HG03520 (cell line): Measurements from ENCODE around the gene ARHGAP1.
A peak's percentile ranks its signal among the peaks of the same experiment; 100 is the strongest.

Experiments
- ATAC-seq: cut with Tn5 transposase; IDR thresholded peaks from one replicate; pipeline ENCODE4 v1.9.1; 2021; ENCODE audit warnings: mild to moderate bottlenecking, moderate library complexity; ENCODE audit not compliant: unreplicated experiment

Gene ARHGAP1

DNA sequence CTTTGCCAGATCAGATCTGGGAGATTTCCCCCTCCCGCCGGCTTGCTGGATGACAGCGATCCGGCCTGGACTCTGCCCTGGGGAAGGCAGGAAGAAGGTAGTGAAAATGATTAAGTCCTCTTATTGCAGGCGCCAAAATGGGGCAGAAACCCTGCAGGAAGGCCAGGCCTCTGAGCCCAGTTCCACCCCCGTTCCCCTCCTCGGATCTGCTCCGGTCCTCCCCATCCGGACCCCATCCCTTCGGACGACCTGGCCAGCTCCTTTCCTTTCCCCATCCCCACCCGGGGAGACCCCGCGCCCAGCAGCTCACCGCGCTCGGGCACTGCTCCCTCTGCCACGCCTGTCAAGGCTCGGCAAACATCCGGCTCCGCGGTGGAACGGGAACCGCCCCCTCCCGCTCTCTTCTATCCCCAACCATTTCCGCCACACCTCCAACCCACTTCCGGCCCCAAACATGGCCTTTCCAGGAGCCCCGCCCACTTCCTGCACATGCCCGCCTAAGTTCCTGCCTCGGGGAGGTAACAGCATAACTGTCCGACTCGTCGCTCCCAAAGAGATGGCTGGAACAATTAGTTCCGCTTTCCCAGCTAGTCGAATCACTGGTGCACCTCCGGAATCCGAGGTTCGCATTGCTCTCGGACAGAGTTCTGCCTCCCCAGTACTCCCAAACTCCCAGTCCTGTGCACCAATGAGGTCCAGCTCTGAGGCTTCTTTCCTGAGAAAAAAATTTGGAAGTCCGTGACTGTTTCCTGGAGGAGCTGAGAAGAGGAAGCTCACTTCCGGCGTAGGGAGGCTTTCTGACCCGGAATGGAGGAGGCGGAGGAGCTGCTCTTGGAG, at the start of gene ARHGAP1, which contains the start of gene ZNF408:
ARHGAP1 (minus strand) TSS at position 379 of the 837 bp plus-strand sequence. CDS start 4,512 bp downstream, outside the sequence.
ZNF408 (plus strand) TSS at position 791 of the 837 bp plus-strand sequence; CDS start at position 808, 17 bp downstream.
- peak; percentile 83 for ATAC-seq

GRCh38 chr11:46747150-46747549, 46.7 kb upstream of the ARHGAP1 start:
- ATAC-seq: no peak

DNA sequence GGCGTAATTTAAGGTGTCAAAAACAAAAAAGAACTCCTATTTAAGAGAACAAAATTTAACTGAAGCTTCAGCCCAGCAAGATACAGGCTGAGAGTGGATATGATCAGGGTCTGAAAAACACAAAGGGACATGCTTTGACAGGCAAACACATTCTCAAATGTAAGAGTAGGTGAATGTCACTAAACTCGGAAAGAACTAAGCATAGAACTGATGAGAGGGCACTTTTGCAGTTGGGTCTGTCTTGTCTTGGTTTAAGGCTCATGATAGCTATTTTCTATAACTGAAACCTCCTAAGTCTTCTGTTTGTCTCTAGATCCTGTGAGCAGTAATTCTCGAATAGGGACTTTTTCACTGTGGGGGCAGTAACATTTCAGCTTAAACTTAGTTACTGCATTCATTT, 45.6 kb upstream of the ARHGAP1 start:
- ATAC-seq: no peak

DNA sequence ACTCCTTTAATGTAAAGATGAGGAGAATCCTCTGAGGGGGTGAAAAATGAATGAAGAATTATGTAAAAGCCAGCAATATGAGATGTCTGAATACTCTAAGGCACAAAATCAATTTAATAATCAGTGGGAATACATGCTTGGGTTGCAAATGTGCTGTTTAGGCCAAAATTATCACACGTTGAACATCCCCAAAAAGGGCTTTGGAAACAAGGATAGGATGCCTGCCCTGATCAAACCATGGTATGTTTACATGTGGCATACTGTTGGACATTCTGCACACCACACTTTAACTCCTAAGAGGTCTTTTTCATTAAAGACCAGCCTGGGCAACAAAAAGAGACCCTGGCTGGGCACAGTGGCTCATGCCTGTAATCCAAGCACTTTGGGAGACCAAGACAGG, 44.9 kb upstream of the ARHGAP1 start:
- ATAC-seq: no peak

- ATAC-seq: no peak
Measured at GRCh38 chr11:46743693-46744339, 43.4 kb upstream of the ARHGAP1 start.

GRCh38 chr11:46743043-46743442, 42.6 kb upstream of the ARHGAP1 start:
- ATAC-seq: no peak

GRCh38 chr11:46741600-46742484, 41.4 kb upstream of the ARHGAP1 start:
- ATAC-seq: no peak

DNA sequence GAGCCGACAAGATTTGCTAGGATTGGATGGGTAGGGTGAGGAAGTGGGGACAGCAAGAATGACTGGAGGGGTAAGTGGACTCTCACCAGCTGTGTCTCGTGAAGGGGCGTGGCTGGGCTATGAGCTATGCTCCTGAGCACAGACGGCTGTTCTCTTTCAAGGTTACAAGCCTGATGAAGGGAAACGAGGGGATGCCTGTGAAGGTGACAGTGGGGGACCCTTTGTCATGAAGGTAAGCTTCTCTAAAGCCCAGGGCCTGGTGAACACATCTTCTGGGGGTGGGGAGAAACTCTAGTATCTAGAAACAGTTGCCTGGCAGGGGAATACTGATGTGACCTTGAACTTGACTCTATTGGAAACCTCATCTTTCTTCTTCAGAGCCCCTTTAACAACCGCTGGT, 38.5 kb upstream of the ARHGAP1 start:
- ATAC-seq: no peak

DNA sequence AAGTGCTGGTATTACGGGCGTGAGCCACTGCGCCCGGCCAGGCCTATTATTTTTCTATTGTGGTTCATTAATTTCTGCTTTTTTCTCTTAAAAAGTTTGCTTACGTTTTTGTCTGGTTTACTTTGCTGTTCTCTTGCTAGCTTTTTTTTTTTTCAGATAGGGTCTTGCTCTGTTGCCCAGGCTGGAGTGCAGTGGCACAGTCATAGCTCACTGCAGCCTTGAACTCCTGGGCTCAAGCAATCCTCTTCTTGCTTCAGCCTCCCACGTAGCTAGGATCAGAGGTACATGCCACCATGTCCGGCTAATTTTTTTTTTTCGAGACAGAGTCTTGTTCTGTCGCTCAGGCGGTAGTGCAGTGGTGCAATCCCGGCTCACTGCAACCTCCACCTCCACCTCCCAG, 37.3 kb upstream of the ARHGAP1 start:
- no peak for ATAC-seq

DNA sequence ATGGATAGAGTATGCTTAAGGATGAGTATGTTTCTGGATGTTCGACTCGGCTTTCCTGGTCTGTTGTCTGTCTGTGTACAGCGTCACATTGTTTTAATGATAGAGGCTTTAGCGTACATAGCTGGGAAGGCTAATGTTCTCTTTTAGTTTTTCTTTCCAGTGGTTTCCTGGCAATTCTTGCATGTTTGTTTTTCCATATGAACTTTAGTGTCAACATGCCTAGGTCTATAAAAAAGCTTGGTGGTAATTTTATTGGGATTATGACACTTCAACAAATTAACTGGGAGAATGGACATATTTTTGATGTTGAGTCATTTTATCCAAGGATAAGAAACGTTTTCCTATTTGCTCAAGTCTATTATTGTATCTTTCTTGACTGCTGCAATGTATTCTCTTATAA, 36.2 kb upstream of the ARHGAP1 start:
- no peak for ATAC-seq

GRCh38 chr11:46736146-46736545, 35.7 kb upstream of the ARHGAP1 start:
- no peak for ATAC-seq

GRCh38 chr11:46733234-46733633, 32.8 kb upstream of the ARHGAP1 start:
- no peak for ATAC-seq

DNA sequence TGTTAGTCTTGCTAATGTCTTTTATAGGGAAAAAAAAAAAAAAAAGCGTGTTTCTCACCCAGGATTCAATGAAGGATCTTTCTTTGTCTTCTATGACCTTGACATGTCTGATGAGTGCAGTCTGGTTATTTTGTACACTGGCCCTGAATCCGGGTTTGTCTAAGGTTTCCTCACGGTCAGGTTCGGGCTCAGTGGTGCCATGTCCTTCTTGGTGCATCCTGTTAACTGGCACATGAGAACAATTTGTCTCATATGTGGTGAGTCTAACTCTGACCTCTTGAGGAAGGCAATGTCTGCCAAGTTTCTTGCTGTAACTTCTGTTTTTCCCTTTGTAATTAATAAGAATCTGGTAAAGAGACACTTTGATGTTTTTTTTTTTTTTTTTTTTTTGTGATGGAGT, 31.1 kb upstream of the ARHGAP1 start:
- ATAC-seq: no peak

DNA sequence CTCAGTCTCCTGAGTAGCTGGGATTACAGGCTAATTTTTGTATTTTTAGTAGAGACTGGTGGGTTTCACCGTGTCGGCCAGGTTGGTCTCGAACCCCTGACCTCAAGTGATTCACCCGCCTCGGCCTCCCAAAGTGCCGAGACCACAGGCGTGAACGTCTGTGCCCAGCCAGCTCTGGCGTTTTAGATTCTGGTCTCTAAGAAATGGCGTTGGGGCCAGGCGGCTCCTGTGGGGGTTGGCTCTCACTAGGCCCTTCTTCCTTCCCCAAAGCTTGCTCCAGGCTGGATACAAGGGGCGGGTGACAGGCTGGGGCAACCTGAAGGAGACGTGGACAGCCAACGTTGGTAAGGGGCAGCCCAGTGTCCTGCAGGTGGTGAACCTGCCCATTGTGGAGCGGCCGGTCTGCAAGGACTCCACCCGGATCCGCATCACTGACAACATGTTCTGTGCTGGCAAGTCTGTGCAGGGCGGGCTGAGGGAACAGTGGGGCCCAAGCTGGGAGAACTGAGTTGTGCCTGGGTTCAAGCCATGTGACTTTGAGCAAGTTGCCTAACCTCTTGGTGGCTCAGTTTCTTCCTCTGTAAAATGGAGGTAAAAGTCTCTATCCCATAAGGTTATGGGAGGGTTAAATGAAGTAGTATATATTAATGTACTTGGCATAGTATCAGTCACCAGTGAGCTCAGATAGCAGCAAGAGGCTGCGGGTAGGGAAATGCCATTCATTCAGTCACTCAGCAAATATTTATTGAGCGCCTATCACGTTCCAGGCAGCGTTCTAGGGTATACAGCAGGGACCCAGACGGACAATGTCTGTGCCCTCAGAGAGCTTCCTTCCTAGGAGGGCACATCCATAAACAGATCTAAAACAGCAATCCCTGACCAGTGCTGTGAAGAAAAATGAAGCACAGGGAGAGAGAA, 28.9 kb upstream of the ARHGAP1 start:
- ATAC-seq: no peak

DNA sequence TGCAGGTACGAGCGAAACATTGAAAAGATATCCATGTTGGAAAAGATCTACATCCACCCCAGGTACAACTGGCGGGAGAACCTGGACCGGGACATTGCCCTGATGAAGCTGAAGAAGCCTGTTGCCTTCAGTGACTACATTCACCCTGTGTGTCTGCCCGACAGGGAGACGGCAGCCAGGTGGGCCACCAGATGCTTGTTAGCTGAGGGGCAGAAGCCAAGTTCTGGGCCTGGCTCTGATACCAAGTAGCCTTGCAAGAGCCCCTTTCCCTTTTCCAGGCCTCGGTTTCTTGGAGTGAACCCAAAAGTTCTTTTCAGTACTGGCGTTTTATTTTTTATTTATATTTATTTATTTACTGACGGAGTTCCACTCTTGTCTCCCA, 28.2 kb upstream of the ARHGAP1 start:
- ATAC-seq: no peak

DNA sequence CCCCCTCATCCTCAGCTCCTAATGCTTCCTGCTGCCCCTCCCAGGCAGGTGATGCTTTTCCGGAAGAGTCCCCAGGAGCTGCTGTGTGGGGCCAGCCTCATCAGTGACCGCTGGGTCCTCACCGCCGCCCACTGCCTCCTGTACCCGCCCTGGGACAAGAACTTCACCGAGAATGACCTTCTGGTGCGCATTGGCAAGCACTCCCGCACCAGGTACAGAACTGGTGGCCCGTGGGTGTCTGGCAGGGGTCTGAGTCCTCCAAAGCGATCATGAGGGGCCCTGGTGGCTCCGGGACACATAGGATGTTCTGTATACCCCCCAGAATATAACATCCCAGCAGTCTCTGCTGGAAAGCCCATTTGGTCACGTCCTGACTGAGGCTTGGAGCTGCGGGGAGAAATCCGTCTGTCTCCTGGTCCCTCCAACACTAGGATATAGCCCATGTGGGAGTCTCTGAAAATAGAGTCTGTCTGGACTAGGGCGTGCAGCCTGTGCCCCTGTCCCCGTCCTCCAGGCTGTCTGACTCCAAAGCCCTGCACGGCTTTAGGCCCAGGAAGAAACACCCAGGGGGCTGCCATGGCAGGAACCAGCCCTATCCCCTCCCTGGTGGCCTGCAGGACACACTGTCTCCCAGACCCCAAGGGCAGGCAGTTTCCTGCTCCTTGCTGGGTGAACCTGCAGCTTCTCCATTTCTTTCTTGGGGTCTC, 27.7 kb upstream of the ARHGAP1 start:
- ATAC-seq: no peak

DNA sequence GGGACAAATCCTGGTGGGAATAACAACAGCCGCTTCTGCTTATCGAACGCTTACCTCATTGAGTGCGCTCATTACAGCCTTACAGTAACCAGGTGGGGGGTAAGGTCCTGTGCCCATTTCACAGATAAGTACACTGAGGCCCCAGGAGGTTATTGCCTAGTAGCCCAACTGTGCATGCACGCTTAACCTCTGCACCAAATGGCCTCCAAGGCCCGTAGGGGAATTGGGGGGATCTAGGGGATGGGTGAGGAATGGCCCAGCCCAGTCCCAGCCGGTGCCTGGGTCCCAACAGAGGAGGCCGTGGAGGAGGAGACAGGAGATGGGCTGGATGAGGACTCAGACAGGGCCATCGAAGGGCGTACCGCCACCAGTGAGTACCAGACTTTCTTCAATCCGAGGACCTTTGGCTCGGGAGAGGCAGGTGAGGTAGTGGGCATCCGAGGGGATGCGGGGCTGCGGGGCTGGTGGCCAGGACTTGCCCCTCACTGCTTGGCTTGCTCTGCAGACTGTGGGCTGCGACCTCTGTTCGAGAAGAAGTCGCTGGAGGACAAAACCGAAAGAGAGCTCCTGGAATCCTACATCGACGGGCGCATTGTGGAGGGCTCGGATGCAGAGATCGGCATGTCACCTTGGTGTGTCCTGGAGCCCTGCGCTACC, 25.9 kb upstream of the ARHGAP1 start:
- ATAC-seq: no peak

DNA sequence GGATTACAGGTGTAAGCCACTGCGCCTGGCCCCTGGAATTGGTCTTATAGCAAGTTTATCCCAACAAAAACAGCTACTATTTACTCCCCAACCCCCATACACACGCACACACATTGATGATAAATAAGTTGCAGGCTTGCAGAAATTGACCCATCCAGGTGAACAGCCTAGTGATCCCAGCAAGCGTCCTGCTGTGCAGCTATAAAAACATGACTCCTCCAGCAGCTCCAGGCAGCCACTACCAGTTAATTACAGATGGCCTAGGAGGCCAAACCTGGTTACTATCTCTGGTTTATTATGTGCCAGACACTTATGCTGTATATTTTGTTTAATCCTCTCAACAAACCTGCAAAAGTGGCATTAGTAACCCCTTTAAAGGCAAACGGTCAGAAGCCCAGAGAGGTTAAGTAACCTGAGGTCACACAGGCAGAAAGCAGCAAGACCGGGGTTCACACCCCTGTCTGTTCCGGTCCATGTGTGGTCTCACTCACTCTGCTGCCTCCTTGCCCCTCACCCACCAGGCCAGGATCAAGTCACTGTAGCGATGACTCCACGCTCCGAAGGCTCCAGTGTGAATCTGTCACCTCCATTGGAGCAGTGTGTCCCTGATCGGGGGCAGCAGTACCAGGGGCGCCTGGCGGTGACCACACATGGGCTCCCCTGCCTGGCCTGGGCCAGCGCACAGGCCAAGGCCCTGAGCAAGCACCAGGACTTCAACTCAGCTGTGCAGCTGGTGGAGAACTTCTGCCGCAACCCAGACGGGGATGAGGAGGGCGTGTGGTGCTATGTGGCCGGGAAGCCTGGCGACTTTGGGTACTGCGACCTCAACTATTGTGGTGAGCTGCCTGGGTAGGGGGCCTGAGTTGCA, 25.2 kb upstream of the ARHGAP1 start:
- no peak for ATAC-seq
